GM21360 (cell line): ENCODE measurements around the gene SLC17A9.

Experiments
- ATAC-seq: cut with Tn5 transposase; IDR thresholded peaks from one replicate; pipeline ENCODE4 v1.9.1; 2021; ENCODE audit warnings: mild to moderate bottlenecking, moderate library complexity; ENCODE audit not compliant: unreplicated experiment

Gene SLC17A9

GRCh38 chr20:62980380-62980960 lies 28.0 kb downstream of the SLC17A9 start:
- no peak for ATAC-seq

- no peak for ATAC-seq
Observed at GRCh38 chr20:62980970-62981369, 28.5 kb downstream of the SLC17A9 start.

GRCh38 chr20:62982124-62983075 lies 29.9 kb downstream of the SLC17A9 start:
- no peak for ATAC-seq

GRCh38 chr20:62983210-62983609 lies 30.7 kb downstream of the SLC17A9 start:
- ATAC-seq = no peak

GRCh38 chr20:62984666-62985443 lies 32.3 kb downstream of the SLC17A9 start:
- no peak for ATAC-seq

DNA sequence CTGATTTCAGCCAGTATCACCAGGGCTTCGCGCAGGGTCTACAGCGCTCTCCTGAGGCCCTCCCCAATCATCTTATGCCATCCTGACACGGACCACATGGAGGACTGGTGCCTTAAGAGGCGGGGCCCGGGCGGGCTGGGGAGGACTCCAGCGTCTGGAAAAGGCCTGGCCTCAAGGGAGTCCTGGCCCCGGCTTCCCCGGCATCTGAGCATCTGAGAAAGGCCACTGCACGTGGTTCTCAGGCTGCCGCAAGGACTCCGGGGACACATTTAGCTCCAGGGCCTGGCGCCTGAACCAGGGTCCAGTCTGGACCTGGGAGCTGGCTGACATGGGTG lies 32.9 kb downstream of the SLC17A9 start:
- ATAC-seq = no peak

DNA sequence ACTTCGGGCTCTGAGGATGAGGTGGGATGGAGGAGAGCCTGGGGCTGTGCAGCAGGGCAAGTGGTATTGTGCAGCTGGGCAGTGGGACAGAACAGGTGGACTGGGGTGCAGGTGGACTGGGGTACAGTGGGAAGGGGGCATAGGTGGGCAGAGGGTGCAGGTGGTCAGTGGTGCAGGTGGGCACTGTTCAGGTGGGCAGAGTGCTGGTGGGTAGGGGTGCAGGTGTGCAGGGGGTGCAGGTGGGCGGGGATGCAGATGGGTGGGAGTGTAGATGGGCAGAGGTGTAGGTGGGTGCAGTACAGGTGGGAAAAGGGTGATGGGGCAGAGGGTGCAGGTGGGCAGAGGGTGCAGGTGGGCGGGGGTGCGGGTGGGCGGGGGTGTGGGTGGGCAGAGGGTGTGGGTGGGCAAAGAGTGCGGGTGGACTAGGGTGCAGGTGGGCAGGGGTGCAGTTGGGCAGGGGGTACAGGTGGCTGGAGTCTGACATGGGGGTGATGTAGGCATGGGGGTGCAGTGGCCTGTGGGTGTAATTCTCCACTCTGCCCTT lies 33.8 kb downstream of the SLC17A9 start:
- ATAC-seq = no peak

DNA sequence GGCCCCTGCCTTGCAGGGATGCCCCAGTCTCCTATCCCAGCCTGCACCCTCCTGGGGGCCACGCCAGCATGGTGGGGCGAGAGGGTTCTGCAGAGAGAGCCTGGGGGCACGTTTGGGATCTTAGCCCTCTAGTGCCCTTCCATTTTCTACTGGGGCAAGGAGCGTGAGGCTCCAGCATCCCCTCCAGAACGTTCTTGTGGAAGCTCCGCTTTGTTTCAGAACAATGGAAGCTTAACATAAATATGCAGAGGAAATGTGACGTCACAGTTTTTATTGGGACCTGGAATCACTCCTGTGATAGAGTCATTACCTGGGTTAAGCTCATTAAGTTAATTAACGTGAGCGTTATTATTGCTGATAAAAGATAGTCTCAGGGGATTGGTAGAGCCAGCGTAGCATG lies 34.6 kb downstream of the SLC17A9 start:
- no peak for ATAC-seq

DNA sequence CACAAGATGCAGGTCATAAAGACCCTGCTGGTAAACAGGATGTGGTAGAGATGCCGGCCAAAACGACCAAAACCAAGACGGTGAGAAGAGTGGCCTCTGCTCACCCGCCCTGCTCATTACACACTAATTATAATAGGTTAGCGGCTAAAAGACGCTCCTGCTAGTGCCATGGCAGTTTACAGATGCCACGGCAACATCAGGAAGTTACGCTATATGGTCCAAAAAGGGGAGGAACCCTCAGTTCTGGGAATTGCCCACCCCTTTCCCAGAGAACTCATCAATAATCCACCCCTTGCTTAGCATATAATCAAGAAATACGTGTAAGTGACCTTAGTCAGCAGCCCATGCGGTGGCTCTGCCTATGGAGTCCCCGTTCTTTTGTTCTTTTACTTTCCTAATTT lies 36.7 kb downstream of the SLC17A9 start:
- no peak for ATAC-seq

DNA sequence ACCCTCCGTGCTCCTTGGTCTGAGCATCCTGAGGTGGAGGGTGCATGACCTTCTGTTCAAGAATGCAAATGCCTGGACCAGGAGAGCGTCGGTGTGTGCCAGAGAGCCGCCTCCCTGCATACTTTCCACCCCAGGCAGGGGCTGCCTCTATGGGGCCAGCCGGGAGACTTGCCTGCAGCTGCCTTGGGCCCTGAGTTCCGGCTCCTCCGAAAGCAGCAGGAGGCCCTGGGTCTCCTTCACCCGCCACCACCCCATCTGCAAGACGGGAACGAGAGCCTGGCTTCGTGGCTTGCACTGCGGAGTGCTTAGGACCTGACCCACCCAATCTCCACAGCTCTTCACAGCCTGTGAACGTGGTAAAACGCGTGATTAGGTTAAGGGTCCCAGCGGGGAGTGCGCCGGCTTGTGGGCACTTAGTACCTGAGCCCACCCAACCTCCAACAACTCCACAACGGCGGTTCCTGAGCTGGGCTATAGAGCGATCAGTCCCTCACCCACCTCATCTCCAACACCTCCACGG lies 37.9 kb downstream of the SLC17A9 start:
- no peak for ATAC-seq

DNA sequence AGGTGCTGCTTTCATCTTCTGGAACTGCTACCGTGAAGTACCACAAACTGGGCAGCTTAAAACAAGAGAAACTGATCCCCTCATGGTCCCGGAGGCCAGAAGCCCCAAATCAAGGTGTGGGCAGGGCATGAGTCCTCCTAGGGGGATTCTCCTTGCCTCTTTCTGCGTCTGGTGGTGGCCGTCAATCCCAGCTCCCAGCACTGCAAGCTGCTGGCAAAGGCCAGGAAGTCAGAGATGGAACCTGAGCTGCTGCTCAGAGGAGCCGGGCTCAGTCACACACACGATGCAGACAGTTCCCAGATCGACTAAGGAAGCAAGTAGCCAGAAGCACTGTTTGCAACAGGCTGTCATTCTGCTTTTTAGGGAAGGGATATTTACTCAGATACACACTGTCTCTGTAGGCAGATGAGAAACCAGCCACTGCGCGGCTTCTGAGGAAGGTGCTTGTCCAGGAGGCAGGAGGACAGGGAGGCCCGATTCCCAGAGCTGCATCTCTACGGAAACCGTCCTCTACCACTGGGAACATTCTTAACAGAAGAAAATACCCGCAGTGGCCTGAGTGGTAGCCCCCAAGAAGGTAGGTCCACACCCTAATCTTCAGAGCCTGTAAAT lies 38.8 kb downstream of the SLC17A9 start:
- ATAC-seq = no peak

GRCh38 chr20:62991863-62992262 lies 39.4 kb downstream of the SLC17A9 start:
- no peak for ATAC-seq

DNA sequence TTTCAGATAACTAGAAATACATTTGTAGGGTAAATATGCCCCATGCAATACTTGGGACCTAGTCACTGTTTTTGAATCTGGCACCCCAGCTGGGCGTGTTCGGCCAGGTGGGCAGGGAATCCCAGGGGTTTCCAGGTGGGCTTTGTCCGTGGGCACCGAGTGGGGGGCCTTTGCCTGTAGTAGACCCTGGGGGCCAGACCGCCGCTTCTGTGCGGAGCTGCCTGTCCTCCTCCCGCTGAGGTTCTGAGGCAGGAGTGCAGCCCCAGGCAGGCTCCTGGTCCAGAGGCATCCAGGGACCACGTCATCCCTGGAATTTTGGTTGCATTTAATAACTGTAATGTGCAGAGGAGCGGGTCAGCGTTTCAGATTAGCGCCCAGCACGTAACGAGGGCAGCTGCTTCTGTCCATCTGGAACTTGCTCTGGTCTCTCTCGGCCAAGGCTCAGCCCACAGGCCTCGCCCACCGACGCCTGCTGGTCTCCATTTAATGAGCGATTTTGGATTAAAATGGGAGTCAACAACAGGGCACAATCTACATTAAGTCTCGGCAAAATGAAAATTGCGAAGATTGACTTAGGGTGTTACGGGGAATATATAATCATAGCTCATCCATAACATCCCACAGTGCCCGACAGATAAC lies 41.5 kb downstream of the SLC17A9 start:
- ATAC-seq = no peak

DNA sequence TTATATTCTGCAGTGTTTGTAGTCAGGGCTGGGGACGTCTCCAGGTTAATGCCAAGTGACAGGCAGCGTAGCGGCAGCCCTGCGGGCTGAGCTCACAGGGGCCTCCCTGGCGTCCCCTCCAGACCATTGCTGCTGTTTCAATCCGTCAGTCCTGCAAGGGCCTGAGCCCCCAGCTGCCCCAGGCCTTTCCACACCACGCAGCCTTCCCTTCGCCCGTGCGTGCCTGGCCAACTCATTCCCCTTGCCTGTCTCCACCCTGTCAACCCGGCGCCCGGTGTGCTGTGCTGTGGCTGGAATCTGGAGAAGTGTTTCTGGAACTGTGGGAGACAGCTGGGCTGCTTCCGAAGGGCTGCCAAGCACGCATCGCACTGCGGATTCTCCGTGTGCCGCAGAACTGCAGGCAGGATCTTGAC lies 42.4 kb downstream of the SLC17A9 start:
- no peak for ATAC-seq

- ATAC-seq = no peak
Observed at GRCh38 chr20:62995481-62995880, 43.0 kb downstream of the SLC17A9 start.

GRCh38 chr20:62995898-62996595 lies 43.5 kb downstream of the SLC17A9 start:
- ATAC-seq = no peak

DNA sequence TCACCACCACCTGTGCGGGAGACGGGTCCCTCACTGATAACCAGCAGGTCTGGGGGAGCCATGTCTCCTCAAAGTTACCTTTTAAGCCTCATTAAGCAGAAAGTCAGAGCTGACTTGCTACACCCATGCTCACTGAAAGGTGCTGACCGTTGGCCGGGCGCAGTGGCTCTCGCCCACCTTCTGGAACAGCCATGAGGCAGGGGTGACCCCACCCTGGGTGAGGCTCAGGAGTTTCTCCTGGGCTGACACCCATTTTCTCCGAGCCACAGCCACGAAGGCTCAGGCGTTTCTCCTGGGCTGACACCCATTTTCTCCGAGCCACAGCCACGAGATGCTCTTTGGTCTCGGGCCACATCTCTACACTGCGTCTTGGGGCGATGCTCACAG lies 44.1 kb downstream of the SLC17A9 start:
- no peak for ATAC-seq

GRCh38 chr20:62997417-62998035 lies 45.0 kb downstream of the SLC17A9 start:
- ATAC-seq = no peak

GRCh38 chr20:62998449-62998848 lies 45.9 kb downstream of the SLC17A9 start:
- no peak for ATAC-seq
